NCI-H526 (cell line): ENCODE results near the gene ANKRD29.
A peak's percentile ranks its signal among the peaks of the same experiment; 100 is the strongest.
"Not testable (repeated sequence)": the region's sequence is repeated elsewhere in the genome, so short reads cannot be mapped to it uniquely, and the experiment has no call there.

Experiments
- DNase-seq, 2 experiments: peaks; one replicate each; lab custom pipeline; 2025; lab: John Stamatoyannopoulos, UW

The ANKRD29 gene

DNA sequence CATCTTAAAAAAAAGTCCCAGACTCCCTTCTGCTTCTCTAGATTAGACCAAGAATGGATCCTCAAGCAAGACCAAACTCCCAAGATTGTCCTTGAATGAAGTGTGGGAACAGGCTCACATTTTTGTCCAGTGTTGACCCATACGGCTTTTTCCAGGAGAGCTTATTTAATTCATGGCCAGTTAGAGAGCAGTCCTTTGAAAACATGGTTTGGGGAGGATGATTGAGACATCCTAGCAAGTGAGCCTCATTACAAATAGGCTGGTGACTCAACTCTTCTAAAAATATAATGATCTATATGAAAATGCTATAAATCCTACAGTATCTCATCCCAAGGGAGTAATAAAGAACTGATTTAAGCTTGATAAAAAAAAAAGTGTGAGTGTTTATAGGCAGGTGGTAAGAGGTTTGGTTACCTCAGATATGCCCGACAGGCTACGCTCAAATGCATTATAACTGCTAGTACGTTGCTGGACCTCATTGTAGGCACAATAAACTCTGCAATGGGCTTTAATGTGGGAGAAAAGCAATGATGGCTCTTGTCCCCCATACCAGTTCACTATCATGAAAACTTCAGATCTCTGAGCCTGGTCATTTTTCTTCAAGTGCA, 17.0 kb downstream of the ANKRD29 start:
- no peak for DNase-seq

DNA sequence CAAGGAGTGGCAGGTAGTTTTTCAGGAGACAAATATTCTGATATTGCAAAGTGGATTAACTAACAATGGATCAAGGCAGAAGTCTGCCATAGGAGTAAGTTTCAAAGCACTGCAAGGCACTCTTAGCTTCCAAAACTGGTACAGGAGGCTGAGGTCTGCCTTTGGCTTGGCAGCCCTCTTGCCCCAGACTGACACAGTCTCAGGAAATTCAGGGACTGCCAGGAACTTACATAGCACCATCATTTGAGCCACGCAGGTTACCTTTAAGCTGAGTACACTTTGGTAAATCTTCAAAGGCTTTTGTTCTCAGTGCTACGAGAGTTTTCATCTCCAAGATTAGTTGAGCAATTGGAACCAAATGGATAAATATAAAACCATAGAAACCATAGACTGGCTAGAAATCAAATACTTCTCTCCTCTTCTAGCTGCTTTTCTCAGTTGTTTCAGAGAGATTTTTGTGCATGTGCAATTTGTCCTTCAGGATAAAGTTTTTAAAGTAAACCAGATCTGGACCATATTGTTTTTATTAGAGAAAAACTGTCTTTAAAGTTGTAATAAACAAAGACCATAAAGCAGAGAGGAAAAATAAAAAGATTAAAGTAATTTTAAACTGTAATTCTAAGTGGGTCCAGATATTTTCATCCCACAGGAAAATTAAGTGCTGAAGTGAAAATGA, 18.8 kb downstream of the ANKRD29 start:
- no peak for DNase-seq

DNA sequence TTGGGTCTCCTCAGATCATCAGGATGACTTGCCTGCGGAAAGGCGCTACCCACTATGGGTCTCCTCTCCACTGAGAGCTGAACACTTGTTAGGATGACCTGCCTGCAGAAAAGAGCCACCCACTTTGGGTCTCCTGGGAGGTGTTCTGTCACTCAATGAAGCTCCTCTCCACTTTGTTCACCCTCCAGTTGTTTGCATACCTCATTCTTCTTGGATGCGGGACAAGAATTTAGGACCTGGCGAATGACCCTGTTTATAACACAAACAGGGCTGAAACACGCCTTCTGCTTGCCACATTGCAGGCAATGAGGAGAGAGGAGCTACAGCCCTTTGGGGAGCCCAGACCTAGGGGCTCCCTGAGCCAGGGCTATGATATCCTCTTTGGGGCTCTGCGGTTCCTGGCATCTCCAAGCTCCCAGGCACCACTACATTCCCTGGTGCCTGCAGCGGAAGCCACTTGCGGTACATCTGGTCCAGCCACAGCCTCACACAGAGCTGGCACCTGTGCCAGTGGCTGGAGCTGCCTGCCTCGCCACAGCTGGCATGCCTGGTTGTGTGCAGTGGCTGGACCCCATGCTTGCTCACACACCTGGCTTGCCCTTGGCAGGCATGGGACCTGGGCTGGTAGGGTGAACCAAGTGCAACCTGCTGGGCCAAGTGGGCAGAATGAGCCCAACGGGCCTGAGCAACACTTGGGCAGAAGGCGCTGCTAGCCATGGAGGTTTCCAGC, 20.6 kb downstream of the ANKRD29 start:
- no peak for DNase-seq

DNA sequence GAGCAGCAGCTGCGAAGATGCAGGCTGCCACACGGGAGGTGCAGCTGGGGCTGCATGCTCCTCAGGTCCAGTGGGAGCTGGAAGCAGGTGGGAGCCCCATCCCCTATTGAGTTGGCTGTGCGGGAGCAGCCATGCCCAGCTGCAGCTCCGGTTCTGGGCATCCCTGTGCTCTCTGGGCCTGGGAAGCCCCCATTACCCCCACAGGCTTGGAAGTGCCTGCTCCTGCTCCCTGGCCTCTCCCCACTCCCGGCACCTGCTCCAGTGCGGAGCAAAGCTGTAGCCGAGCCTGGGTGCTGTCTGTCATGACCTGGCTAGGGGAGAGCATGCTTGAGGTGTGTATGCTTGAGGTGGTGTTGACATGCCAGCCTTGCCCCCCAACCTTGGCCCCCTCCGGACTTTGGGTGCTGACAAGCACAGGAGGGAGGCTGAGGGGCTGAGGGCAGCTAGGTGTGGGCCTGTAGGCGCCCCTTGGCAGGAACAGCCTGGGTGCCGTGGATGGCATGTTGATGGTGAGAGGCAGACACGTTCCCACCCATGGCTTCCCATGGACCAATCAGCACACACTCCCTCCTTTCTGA, 21.5 kb downstream of the ANKRD29 start:
- no peak for DNase-seq

DNA sequence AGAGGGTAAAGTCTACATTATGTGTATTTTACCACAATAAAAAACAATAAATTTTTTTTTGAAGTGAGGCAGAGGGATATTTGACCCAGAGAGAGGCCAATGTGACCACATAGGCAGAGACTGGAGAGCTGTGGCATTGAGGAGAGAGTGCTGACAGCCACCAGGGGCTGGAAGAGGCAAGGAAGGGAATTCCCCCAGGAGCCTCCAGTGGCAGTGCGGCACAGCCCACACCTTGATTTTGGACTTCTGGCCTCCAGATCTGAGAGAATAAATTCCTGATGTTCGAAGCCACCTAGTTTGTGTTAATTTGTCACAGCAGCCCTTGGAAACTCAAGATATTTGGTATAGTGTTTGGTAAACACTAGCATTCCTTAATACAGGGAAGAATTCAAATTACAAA, 22.7 kb downstream of the ANKRD29 start:
- DNase-seq: no peak

DNA sequence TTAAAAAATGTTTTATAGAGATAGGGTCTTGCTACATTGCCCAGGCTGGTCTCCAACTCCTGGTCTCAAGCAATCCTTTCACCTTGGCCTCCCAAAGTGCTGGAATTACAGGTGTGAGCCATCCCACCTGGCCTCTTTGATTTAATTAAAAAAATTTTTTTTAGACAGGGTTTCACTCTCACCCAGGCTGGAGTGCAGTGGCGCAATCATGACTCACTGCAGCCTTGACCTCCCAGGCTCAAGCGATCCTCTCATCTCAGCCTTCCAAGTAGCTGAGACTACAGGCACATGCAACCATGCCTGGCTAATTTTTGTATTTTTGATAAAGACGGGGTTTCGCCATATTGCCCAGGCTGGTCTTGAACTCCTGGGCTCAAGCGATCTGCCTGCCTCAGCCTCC, 26.3 kb downstream of the ANKRD29 start:
- DNase-seq: not testable (repeated sequence)

DNA sequence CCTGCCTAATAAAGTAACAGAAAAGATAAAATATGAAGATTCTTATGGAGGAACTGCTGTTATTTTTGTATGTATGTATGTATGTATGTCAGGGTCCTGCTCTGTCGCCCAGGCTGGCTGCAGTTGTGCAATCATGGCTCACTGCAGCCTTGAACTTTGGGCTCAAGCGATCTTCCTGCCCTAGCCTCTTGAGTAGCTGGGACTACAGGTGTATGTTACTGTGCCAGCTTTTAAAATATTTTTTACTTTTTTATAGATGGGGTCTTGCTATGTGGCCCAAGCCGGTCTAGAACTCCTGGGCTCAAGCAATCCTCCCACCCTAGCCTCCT, 26.7 kb downstream of the ANKRD29 start:
- no peak for DNase-seq

DNA sequence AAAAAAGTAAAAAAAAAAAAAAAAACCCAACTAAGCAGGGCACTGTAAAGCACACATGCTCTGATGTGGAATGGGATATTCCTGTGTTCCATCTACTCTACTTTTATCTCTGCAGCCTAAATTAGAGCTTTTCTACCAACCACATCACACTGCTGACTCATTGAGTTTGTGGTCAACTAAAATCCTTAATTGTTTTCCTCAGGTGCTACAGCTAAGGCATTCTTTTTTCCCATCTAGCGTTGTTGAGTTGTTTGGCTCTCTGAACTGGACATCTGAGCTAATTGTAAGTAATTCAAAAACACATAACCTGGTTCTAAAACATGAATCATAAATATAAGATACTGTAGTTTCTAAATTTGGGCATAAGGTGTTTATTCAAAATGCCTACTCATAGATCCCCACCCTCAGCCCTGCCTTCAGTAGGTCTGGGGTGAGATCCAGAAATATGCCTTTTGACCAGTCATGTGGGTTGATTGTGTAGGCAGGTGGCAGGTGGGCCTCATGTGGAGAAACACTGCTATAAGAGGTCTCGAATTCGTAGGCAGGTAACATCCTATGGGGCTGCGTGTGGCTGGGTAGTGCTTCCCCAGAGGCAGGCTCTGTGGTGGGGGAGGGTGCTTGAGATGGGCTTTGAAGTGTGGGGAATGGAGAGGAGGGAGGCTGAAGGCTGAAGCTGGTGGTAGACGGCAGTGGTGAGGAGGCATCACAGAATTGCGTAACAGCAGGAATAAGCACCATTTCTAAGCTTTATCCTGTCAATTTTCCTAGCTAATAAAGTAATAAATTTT, 27.2 kb downstream of the ANKRD29 start:
- no peak for DNase-seq

DNA sequence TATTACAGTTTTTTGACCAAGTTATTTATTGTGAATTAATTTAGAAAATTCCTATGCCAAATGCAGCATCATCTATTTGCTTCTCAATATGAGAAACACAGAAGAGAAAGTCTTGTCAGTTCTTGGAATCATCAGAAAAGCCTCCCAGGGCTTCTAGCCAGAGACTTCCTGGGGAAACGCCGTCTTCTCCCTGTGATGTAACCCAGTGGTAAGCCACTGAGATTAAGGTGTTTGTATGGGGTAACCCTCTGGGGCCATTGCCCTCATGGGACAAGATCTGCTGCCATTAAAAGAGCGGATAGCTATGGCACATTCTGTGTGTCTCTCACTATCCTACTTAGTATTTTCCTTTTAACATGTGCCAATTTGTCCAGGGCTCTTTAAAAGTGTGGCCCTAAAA, 28.0 kb downstream of the ANKRD29 start:
- no peak for DNase-seq

DNA sequence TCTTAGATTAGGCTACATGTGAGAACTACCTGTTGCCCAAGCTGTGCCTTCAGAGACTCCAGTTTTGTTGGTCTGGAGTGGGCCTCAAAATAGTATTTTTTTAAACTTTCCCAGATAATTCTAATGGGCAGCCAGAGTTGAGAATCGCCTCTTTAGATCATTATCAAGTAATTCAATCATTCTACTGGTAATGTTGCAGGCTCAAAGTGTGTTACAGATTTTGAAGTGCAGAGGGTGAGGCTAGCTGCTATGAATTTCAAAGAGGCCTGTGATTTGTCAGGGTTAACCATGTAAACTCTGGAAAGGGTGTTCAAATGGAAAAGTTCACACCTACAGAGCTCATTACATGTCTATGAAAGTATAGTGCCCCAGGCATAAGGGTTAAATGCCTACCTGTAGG, 30.1 kb downstream of the ANKRD29 start:
- DNase-seq: no peak

DNA sequence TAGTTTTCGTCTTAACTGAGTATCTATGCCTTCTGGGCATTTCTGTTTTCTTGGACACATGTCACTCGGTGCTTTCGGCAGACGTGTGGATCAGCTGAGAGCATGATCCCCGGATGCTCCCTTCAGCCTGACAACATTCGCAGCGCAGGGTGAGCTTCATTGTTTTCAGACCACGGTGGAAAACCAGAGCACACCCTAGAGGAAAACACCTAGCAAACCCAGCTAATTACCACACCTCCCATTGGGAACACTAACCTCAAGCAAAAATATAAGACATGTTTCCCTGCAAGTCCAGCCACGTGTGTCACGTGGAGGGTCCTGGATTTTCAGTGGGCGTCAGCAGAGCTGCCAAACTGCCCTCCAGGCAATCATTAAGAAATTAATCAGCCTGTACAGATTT, 31.0 kb downstream of the ANKRD29 start:
- DNase-seq: peak in 1 of 2 experiments; percentile 34

DNA sequence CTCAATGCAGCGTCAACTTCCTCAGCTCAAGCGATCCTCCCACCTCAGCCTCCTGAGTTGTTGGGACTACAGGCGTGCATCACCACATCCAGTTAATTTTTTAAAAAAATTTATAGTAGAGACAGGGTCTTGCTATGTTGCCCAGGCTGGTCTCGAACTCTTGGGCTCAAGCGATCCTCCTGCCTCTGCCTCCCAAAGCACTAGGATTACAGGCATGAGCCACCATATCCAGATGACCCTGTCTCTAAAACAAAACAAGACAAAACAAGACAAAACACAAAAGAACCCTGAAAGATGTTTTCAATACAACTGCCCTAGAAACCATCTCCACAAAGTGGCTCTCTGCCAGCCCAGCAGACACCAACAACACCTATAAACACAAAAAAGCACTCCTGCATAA, 31.4 kb downstream of the ANKRD29 start:
- DNase-seq: no peak

DNA sequence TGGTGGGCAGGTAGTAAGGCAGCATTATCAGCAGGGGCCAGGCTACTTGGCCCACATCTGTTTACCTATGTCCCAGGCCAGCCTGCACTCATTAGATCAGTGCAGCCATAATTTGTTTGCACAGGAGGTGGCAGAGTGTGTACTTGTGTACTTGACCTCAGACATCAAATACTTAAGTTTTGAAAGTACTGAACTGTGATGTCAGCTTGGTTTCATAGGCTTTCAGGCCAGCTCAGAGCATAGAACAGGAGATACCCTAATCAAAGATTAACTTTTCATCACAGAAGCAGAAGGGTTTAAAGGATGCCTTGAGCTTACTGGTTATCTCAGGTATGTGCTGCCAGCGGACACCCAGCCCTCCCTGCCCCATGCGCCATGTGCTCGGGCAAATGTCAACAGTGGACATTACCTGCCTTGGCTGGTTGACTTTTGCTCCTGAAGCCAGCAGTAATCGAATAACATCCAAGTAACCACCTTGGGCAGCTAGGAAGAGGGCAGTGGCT, 33.2 kb downstream of the ANKRD29 start:
- no peak for DNase-seq

DNA sequence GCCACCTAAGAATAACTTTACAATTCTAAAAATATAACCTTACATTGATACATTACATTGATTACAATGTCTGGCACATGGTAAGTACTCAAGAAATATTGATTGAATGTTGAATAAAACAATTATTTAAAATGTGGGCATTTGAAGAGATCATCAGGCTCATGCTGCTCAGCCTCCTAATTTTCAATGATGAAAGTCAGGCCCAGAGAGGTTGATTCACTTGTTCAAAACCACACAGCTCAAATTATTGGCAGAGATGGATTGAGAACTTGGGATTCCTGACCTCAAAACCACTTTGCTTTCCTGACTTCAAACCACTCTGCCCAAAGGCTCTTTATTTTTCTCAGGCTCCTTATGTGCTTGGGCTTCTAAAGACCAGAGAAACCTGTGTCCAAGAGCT, 34.7 kb downstream of the ANKRD29 start:
- no peak for DNase-seq

DNA sequence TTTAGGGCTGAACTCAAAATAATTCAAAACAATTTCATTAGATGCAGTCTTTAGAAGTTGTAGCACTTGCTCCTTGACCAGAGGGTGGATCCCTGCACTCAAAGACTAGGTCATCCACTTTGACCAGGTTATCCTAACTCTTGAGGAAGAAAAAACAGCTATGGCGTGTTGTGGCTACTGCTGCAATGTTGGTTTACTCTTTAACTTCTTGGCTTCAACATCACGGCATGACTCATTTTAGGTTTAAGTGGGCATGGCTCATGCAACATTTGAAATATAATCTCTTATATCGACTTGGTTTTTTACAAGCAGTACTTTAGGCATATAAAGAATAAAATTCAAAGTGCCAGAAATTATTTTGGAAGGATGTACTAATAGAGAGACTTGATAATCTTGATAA, 35.4 kb downstream of the ANKRD29 start:
- DNase-seq: no peak

DNA sequence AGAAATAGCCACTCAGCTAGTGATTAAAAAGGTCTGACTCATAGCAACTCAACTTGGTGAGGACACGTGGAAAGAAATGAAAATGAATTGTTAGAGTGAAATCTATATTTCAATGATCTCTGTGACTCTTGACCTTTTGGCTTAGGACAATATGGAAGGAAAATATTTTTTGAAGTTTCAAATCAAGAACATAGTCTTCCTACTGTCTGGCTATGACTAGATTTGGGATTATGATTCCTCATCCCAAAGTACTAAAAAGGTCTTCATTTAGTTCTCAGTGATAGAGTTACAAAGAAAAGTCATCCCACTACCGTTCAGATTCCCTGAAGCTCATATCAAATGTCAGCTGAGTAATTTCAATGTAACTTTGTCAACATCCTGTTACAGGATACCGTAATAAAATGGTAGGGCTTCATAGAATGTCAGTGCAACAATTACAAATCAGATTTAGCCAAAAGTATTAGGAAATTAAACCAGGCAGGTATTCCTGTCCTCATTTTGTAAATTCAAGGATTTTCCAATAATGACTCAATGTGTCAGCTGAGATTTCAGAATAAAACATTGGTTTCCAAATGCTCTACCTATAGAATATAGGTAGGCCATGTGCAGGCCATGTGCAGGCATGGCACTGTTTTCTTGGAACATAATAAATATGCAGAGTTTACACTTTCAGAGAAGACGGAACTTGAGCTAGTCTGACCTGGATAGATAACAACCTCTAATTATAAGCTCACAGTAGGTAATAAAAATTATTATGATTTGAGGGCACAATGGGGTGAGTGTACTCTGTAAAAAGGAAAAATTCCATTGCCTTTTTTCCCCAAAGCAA, 36.0 kb downstream of the ANKRD29 start:
- no peak for DNase-seq

DNA sequence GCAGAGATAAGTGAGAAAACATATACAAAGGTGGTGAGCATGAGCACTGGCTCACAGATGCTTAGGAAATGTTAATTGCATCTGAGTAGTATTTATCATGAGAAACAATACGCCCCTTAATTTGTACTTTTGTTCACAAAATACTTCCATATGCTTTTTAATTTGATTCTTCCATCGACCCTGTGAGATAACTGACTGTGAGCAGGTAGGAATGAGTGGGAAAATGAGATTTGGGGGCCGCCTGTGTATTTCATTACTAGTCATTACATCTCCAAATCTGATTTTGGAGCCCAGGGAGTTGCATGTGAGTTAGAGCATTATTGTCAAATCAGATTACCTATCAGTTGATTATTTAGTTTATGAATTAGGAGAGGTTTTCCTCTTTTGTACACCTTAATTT, 39.7 kb downstream of the ANKRD29 start:
- no peak for DNase-seq

DNA sequence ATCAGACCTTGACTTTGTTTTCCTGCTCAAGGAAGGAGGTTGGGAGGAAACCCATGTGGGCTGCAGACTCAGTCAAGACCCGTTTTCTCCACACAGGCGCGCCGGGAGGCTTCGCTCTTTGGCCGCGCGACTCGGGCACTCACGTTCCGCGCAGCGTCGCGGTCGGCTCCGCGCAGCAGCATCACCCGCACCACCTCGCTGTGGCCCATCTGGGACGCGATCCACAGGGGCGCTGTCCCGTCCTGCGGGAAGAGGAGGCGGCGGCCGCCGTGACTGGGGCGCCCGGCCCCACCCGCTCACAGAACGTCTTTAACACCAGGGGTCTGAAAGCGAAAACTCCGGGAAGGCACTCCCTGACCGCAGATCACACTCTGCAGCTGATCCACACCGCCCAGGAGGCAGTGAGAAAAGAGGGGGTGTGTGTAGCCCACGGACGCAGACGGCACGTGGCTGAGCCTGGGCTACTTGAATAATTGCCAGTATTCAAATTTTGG, 43.3 kb downstream of the ANKRD29 start:
- peak in 1 of 2 experiments; percentile 35 for DNase-seq

DNA sequence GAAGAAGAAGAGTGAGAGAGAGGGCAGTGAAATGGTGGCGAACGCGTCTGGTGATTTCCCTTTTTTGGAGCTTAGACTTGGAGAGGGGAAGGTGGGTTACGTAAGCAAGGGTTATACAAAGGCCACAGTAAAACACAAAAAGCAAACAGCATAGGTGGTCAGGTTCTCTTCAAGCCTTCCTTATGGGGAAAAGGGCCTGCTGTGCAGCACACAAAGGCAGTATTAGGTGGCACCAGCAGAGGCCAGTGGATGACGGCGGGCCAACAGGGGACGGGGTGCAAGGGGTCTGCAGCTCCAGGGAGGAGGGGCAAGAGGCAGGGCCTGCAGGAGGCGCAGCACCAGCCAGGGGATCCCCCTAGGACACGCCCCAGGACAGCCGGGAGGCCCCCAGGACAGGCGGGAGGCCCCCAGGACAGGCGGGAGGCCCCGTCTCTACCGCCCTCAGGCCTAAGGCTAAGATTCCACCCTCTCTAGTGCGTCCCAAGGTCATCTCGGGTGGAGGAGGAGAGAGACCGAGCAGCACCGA, 43.8 kb downstream of the ANKRD29 start:
- peak in 1 of 2 experiments; percentile 9 for DNase-seq

DNA sequence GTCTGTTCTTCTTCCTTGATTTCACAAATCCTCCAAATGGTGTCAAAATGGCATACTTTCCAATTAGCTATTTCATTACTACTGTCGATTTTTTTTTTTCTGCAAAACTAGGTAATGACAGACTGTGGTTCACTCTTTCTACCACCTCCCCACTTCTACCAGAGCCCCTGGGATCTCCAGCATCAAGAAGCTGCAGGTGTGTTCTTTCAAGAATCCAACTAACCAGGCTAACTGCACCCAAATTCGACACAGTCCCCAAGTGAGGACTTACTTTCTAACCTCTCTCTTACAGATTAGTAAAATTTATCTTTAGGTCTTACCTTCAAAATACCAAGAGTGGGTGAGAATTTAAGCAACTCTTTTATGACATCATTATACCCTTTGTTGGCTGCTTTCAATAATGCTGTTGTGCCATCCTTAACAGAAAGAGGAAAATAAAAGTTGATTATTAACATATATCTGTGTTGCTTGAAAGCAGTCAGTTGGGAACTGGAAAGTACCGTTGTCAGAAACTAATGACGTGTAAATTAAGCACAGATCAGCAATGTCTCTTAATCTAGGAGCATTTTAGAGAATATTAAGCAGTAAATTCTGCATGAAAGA, 45.2 kb downstream of the ANKRD29 start:
- DNase-seq: no peak
